PC-3 (cell line): ENCODE results near the gene SCGB1C1. TPM values are rescaled to one million over a fixed set of nuclear protein-coding genes. Genes with fewer than 3 reads are reported as not detected.

Source experiments
- ATAC-seq: fragments of 200-7000 bp; cut with Tn5 transposase; 2 replicates; pipeline ENCODE4 v1.9.1; 2020; ENCODE audit warnings: mild to moderate bottlenecking, moderate library complexity
- BruUV-seq: library from RNA; stranded (reverse); fragments of 400-500 nt; replicated peaks from 2 replicates; lab custom pipeline; 2021; lab: Mats Ljungman, UMichigan
- CTCF ChIA-PET: fragments of 300-600 bp; sonication (Branson Sonifier 250); formaldehyde crosslinking; loops from one replicate; lab custom pipeline; 2022; ENCODE audit warnings: antibody characterized with exemption; lab: Charles Lee
- POLR2A ChIA-PET: fragments of 300-600 bp; sonication (Branson Sonifier 250); formaldehyde crosslinking; loops from one replicate; lab custom pipeline; 2022; ENCODE audit warnings: antibody characterized with exemption; ENCODE audit not compliant: unreplicated experiment; lab: Charles Lee
- DNase-seq: peaks from one replicate; pipeline ENCODE4 v3.0.0-alpha.2; 2015
- H2AFZ ChIP-seq: fragments of 300-600 bp; sonication (generic); 2 replicates; pipeline ENCODE4 v1.6.0; 2016; ENCODE audit warnings: antibody characterized with exemption, low read length
- H3F3A ChIP-seq: fragments of 300-600 bp; sonication (generic); one replicate; pipeline ENCODE4 v1.6.0; 2017; ENCODE audit warnings: antibody characterized with exemption, low read length, control low read depth, mild to moderate bottlenecking; ENCODE audit not compliant: unreplicated experiment
- H3K27ac ChIP-seq: fragments of 300-600 bp; sonication (generic); 2 replicates; pipeline ENCODE4 v1.5.1; 2016; ENCODE audit warnings: mild to moderate bottlenecking, low read length
- H3K27me3 ChIP-seq: fragments of 300-600 bp; sonication (generic); 2 replicates; pipeline ENCODE4 v1.6.1; 2016; ENCODE audit warnings: low read length, mixed read lengths
- H3K36me3 ChIP-seq: fragments of 300-600 bp; sonication (generic); 2 replicates; pipeline ENCODE4 v1.6.1; 2016; ENCODE audit warnings: low read depth, mixed run types, low read length, mixed read lengths
- H3K4me1 ChIP-seq: fragments of 300-600 bp; sonication (generic); 2 replicates; pipeline ENCODE4 v1.5.1; 2016; ENCODE audit warnings: low read length; ENCODE audit not compliant: insufficient read depth
- H3K4me2 ChIP-seq: fragments of 300-600 bp; sonication (generic); 2 replicates; pipeline ENCODE4 v1.6.0; 2016; ENCODE audit warnings: low read length
- H3K4me3 ChIP-seq: fragments of 300-600 bp; sonication (generic); 2 replicates; pipeline ENCODE4 v1.5.1; 2016; ENCODE audit warnings: mild to moderate bottlenecking, low read length, mixed read lengths
- H3K79me2 ChIP-seq: fragments of 300-600 bp; sonication (generic); 2 replicates; pipeline ENCODE4 v1.6.1; 2017; ENCODE audit warnings: low read length, mixed read lengths
- H3K9ac ChIP-seq: fragments of 300-600 bp; sonication (generic); 2 replicates; pipeline ENCODE4 v1.6.0; 2016; ENCODE audit warnings: mild to moderate bottlenecking, low read length
- H3K9me2 ChIP-seq: fragments of 300-600 bp; sonication (generic); replicated peaks from 2 replicates; pipeline ENCODE4 v1.6.1; 2016; ENCODE audit warnings: mixed run types, low read length, mixed read lengths
- H3K9me3 ChIP-seq: fragments of 300-600 bp; sonication (generic); 2 replicates; pipeline ENCODE4 v1.6.1; 2016; ENCODE audit warnings: low read length, mixed read lengths
- H4K20me1 ChIP-seq: fragments of 300-600 bp; sonication (generic); 2 replicates; pipeline ENCODE4 v1.6.1; 2016; ENCODE audit warnings: low read length, mixed read lengths
- EZH2 ChIP-seq: fragments of 300-600 bp; sonication (generic); IDR thresholded peaks from one replicate; pipeline ENCODE4 v1.6.1; 2017; ENCODE audit warnings: antibody characterized with exemption, mild to moderate bottlenecking, low read length; ENCODE audit not compliant: unreplicated experiment
- EZH2phosphoT487 ChIP-seq: fragments of 300-600 bp; sonication (generic); IDR thresholded peaks from 2 replicates; pipeline ENCODE4 v1.6.1; 2018; ENCODE audit warnings: mild to moderate bottlenecking, antibody characterized with exemption, low read length, borderline replicate concordance
- intact Hi-C: fragments of 100-400 bp; cut with micrococcal nuclease; formaldehyde crosslinking; loops from 2 replicates; pipeline ENCODE4 v1.9.0; 2023
- total RNA-seq: library from RNA; depleted of rRNA; stranded (reverse); fragments of >200 nt; gene quantifications from 2 replicates; pipeline ENCODE4 v1.2.3, GENCODE V29; 2014
- TF ChIP-seq, protein P1 (sequence below): fragments of 300-600 bp; sonication (generic); conservative IDR thresholded peaks from 2 replicates; pipeline ENCODE4 v1.5.1; 2017; ENCODE audit warnings: antibody characterized with exemption, low read depth, mild to moderate bottlenecking, low read length

SCGB1C1 gene
- total RNA-seq, 1 experiment from 2014 or later, result not detected

DNA sequence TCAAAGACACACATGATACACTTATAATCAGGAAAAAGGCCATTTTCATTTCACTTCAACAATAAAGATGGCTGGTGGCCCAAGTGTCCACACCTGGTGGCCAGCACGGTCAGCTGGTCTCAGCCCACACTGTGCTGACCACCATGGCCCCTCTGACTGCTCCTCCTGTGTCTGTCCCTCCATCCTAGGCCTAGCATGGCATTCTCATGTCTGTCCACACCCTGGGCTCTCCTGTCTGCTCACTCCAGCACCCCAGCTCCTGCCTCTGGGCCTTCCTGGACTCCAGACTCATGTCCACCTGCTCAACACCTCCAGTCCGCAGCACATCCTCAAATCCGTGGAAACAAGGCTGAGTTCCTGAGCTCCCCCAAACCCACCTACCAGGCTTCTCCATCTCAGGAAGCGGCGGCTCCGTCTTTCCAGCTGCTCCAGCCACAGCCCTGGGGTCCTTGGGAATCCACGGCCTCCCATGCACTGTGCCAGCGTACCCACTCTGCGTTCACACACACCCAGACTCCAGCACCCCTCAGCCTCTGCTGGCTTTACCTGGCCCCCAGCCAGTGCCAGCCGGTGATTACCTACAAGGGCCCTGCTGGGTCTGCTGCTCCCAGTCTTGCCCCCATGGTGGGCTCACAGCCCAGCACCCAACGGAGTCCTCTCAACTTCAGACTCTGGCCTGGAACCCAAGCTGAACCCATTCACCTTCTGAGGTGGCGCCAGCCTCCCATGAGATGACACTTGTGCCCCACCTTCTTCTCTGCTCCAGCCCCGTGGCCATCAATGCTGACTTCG lies 29.3 kb downstream of the SCGB1C1 start:
- H3K4me3 ChIP-seq, result no peak overlapping the region
- DNase-seq (no peak), ATAC-seq (no peak)
- BruUV-seq, result no TSS peak
- no peak overlapping the region for H3K9ac ChIP-seq
- no peak overlapping the region for H3K4me2 ChIP-seq
- no peaks in the 10 kb centered on the region for H3K79me2 ChIP-seq
- no peaks in the 10 kb centered on the region for H3K9me2 ChIP-seq
- no peaks in the 10 kb centered on the region for H3K9me3 ChIP-seq
- no peaks in the 10 kb centered on the region for H3K27me3 ChIP-seq
- intact Hi-C loops, result no loop called here
- H2AFZ ChIP-seq, result no peak overlapping the region
- no peaks in the 10 kb centered on the region for H3K4me1 ChIP-seq
- no peaks in the 10 kb centered on the region for H3K36me3 ChIP-seq
- H4K20me1 ChIP-seq, result no peaks in the 10 kb centered on the region
- CTCF ChIA-PET, result no interaction called here
- no peak overlapping the region for H3K27ac ChIP-seq
- no peaks in the 10 kb centered on the region for H3F3A ChIP-seq
- TF ChIP-seq EZH2 (no peak), EZH2phosphoT487 (no peak)
- TF ChIP-seq, protein P1, sequence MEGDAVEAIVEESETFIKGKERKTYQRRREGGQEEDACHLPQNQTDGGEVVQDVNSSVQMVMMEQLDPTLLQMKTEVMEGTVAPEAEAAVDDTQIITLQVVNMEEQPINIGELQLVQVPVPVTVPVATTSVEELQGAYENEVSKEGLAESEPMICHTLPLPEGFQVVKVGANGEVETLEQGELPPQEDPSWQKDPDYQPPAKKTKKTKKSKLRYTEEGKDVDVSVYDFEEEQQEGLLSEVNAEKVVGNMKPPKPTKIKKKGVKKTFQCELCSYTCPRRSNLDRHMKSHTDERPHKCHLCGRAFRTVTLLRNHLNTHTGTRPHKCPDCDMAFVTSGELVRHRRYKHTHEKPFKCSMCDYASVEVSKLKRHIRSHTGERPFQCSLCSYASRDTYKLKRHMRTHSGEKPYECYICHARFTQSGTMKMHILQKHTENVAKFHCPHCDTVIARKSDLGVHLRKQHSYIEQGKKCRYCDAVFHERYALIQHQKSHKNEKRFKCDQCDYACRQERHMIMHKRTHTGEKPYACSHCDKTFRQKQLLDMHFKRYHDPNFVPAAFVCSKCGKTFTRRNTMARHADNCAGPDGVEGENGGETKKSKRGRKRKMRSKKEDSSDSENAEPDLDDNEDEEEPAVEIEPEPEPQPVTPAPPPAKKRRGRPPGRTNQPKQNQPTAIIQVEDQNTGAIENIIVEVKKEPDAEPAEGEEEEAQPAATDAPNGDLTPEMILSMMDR, result no peak
- POLR2A ChIA-PET, result no interaction called here

DNA sequence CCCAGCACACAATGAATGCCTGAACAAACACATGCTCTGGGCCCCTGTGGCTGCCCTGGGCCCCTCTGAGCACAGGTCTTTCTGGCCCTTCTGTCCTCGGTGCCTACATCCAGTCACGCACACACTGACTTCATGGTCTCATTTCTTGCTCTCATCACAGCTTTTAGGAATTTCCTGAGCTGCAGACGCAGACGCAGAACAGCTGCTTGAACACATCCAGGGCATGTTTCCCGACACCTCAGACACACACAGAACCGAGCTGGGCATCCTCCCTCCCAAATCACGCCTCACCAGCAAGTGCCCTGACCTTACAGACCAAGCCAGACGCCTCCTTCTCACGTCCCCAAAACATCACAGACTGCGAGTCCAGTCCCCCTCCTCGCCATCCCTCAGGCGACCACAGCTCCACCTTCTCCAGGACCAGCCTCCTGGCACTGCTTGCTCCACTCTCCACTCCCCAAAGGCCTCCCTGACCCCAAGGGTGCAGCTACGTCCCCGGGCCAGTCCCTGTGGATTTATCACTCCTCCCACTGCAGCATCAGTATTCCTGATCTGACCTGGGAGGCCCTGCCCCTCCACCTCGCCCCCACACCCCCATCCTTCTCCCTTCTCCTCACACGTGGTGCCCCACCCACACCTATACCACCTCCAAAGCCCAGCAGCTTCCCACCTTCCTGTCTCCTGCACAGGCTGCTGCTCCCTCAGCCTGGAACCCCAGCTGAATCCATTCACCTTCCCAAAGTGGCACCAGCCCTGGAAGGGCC lies 30.3 kb downstream of the SCGB1C1 start:
- H3F3A ChIP-seq, result no peaks in the 10 kb centered on the region
- H3K9me2 ChIP-seq, result no peaks in the 10 kb centered on the region
- ATAC-seq (no peak), DNase-seq (no peak)
- H3K27me3 ChIP-seq, result no peaks in the 10 kb centered on the region
- H2AFZ ChIP-seq, result no peak overlapping the region
- no peaks in the 10 kb centered on the region for H3K4me1 ChIP-seq
- CTCF ChIA-PET, result no interaction called here
- POLR2A ChIA-PET, result no interaction called here
- BruUV-seq, result no TSS peak
- H3K9me3 ChIP-seq, result no peaks in the 10 kb centered on the region
- intact Hi-C loops, result no loop called here
- H3K27ac ChIP-seq, result no peak overlapping the region
- no peaks in the 10 kb centered on the region for H3K36me3 ChIP-seq
- H4K20me1 ChIP-seq, result no peaks in the 10 kb centered on the region
- no peak overlapping the region for H3K4me3 ChIP-seq
- no peak overlapping the region for H3K4me2 ChIP-seq
- H3K79me2 ChIP-seq, result no peaks in the 10 kb centered on the region
- TF ChIP-seq EZH2phosphoT487 (no peak), EZH2 (no peak)
- TF ChIP-seq, protein P1, result no peak
- H3K9ac ChIP-seq, result no peak overlapping the region

DNA sequence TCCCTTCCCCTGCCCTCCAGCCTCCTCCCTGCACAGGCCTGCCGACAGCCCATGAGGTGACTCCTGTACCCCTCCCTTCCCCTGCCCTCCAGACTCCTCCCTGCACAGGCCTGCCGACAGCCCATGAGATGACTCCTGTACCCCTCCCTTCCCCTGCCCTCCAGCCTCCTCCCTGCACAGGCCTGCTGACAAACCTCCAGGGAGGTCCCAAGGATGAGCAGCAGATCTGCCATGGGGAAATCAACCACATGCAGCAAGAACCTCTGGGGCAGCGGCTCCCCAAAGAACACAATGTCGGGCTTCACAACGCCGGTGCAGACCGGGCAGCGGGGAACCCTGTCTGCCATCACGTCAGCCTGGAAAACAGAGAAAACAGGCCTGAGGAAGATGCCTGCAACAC lies 31.0 kb downstream of the SCGB1C1 start:
- BruUV-seq, result no TSS peak
- POLR2A ChIA-PET, result no interaction called here
- H4K20me1 ChIP-seq, result no peaks in the 10 kb centered on the region

More for the DNA sequence above, 31.0 kb downstream of the SCGB1C1 start:
- intact Hi-C loops, result no loop called here
- Histone ChIP-seq H2AFZ (no peak overlapping the region), H3K9ac (no peak overlapping the region), H3K27me3 (no peaks in the 10 kb centered on the region), H3K4me3 (no peak overlapping the region), H3K4me2 (no peak overlapping the region), H3K79me2 (no peaks in the 10 kb centered on the region), H3K9me3 (no peaks in the 10 kb centered on the region), H3K27ac (no peak overlapping the region), H3K9me2 (no peaks in the 10 kb centered on the region), H3F3A (no peaks in the 10 kb centered on the region), H3K4me1 (no peaks in the 10 kb centered on the region), H3K36me3 (no peaks in the 10 kb centered on the region)
- ATAC-seq (no peak), DNase-seq (no peak)
- TF ChIP-seq, protein P1, result no peak
- TF ChIP-seq EZH2phosphoT487 (no peak), EZH2 (no peak)
- CTCF ChIA-PET, result no interaction called here
